ENCODE measurements around the gene CCBE1. TPM values are rescaled to one million over a fixed set of nuclear protein-coding genes. Genes with fewer than 3 reads are reported as not detected.

Gene CCBE1
- total and polyA plus RNA-seq, 2 donors (not counting 1 experiment from before 2014, with no cell fraction given), result 122 TPM

- no peak for DNase-seq (ENCODE audit: low read depth in 2 of 2)
- TF ChIP-seq EZH2 (IDR thresholded peaks at IDR 0.05; ENCODE audit: low read length, missing control alignments) (no peak), CTCF (conservative IDR thresholded peaks at IDR 0.05 in 1 of 2, IDR thresholded peaks at IDR 0.05 in 1 of 2; ENCODE audit: low read depth in 1 of 2, low read length in 2 of 2) (no peak)
- Histone ChIP-seq H3K4me3 (replicated peaks in 1 of 4; ENCODE audit: control extremely low read depth in 1 of 4, insufficient read depth in 1 of 4, low read depth in 3 of 4, low read length in 4 of 4) (no peak overlapping the region), H3K4me2 (ENCODE audit: extremely low read depth, insufficient read depth, low read length) (no peak overlapping the region), H3K27me3 (ENCODE audit: control insufficient read depth, insufficient read depth, low read length) (no peaks in the 10 kb centered on the region), H3K27ac (ENCODE audit: insufficient read depth, low read length) (no peak overlapping the region), H3K36me3 (ENCODE audit: control insufficient read depth, insufficient read depth, low read length) (no peaks in the 10 kb centered on the region), H3K79me2 (ENCODE audit: control insufficient read depth, insufficient read depth, low read length) (peaks cover 71% of the 10 kb centered on the region), H2AFZ (ENCODE audit: low read length) (no peak overlapping the region), H3K9ac (ENCODE audit: insufficient read depth, low read length) (no peak overlapping the region), H3K4me1 (ENCODE audit: control insufficient read depth, extremely low read depth, insufficient read depth, low read length) (peaks cover 2% of the 10 kb centered on the region), H4K20me1 (ENCODE audit: control insufficient read depth, extremely low read depth, insufficient read depth, low read length) (peaks cover 1% of the 10 kb centered on the region), H3K9me3 (ENCODE audit: control insufficient read depth, insufficient read depth, low read depth, low read length) (no peaks in the 10 kb centered on the region)
Measured at GRCh38 chr18:59597049-59597448, 100.2 kb downstream of the CCBE1 start.

- Histone ChIP-seq H3K27me3 (ENCODE audit: control insufficient read depth, insufficient read depth, low read length) (no peaks in the 10 kb centered on the region), H3K4me1 (ENCODE audit: control insufficient read depth, extremely low read depth, insufficient read depth, low read length) (peaks cover 2% of the 10 kb centered on the region), H4K20me1 (ENCODE audit: control insufficient read depth, extremely low read depth, insufficient read depth, low read length) (no peaks in the 10 kb centered on the region), H2AFZ (ENCODE audit: low read length) (no peak overlapping the region), H3K4me2 (ENCODE audit: extremely low read depth, insufficient read depth, low read length) (no peak overlapping the region), H3K36me3 (ENCODE audit: control insufficient read depth, insufficient read depth, low read length) (no peaks in the 10 kb centered on the region), H3K4me3 (replicated peaks in 1 of 4; ENCODE audit: control extremely low read depth in 1 of 4, insufficient read depth in 1 of 4, low read depth in 3 of 4, low read length in 4 of 4) (no peak overlapping the region), H3K79me2 (ENCODE audit: control insufficient read depth, insufficient read depth, low read length) (peaks cover 75% of the 10 kb centered on the region), H3K27ac (ENCODE audit: insufficient read depth, low read length) (no peak overlapping the region), H3K9ac (ENCODE audit: insufficient read depth, low read length) (no peak overlapping the region), H3K9me3 (ENCODE audit: control insufficient read depth, insufficient read depth, low read depth, low read length) (no peaks in the 10 kb centered on the region)
- peak in 1 of 2 donors; percentile 52 for DNase-seq (ENCODE audit: low read depth in 2 of 2)
- TF ChIP-seq CTCF (conservative IDR thresholded peaks at IDR 0.05 in 1 of 2, IDR thresholded peaks at IDR 0.05 in 1 of 2; ENCODE audit: low read depth in 1 of 2, low read length in 2 of 2) (no peak), EZH2 (IDR thresholded peaks at IDR 0.05; ENCODE audit: low read length, missing control alignments) (no peak)
Measured at GRCh38 chr18:59593291-59593717, 103.9 kb downstream of the CCBE1 start.

GRCh38 chr18:59592624-59593023 lies 104.6 kb downstream of the CCBE1 start:
- Histone ChIP-seq H4K20me1 (ENCODE audit: control insufficient read depth, extremely low read depth, insufficient read depth, low read length) (no peaks in the 10 kb centered on the region), H3K27ac (ENCODE audit: insufficient read depth, low read length) (no peak overlapping the region)
- TF ChIP-seq CTCF (conservative IDR thresholded peaks at IDR 0.05 in 1 of 2, IDR thresholded peaks at IDR 0.05 in 1 of 2; ENCODE audit: low read depth in 1 of 2, low read length in 2 of 2), result no peak
- no peak for TF ChIP-seq EZH2 (IDR thresholded peaks at IDR 0.05; ENCODE audit: low read length, missing control alignments)

More at GRCh38 chr18:59592624-59593023, 104.6 kb downstream of the CCBE1 start:
- Histone ChIP-seq H3K27me3 (ENCODE audit: control insufficient read depth, insufficient read depth, low read length) (no peaks in the 10 kb centered on the region), H3K36me3 (ENCODE audit: control insufficient read depth, insufficient read depth, low read length) (no peaks in the 10 kb centered on the region), H3K4me1 (ENCODE audit: control insufficient read depth, extremely low read depth, insufficient read depth, low read length) (peaks cover 2% of the 10 kb centered on the region), H3K9ac (ENCODE audit: insufficient read depth, low read length) (no peak overlapping the region), H3K4me3 (replicated peaks in 1 of 4; ENCODE audit: control extremely low read depth in 1 of 4, insufficient read depth in 1 of 4, low read depth in 3 of 4, low read length in 4 of 4) (no peak overlapping the region), H3K4me2 (ENCODE audit: extremely low read depth, insufficient read depth, low read length) (no peak overlapping the region), H2AFZ (ENCODE audit: low read length) (no peak overlapping the region), H3K9me3 (ENCODE audit: control insufficient read depth, insufficient read depth, low read depth, low read length) (no peaks in the 10 kb centered on the region), H3K79me2 (ENCODE audit: control insufficient read depth, insufficient read depth, low read length) (peaks cover 72% of the 10 kb centered on the region)
- no peak for DNase-seq (ENCODE audit: low read depth in 2 of 2)
